HG02943 (cell line): ENCODE measurements around the gene SPTLC2.
"Not testable (repeated sequence)": the region's sequence is repeated elsewhere in the genome, so short reads cannot be mapped to it uniquely, and the experiment has no call there.

Source experiments
- ATAC-seq: cut with Tn5 transposase; IDR thresholded peaks from one replicate; pipeline ENCODE4 v1.9.1; 2021; ENCODE audit warnings: mild to moderate bottlenecking, low read depth, moderate library complexity; ENCODE audit not compliant: unreplicated experiment

Gene SPTLC2

GRCh38 chr14:77554816-77555599 lies 61.4 kb downstream of the SPTLC2 start:
- no peak for ATAC-seq

- ATAC-seq = no peak
Observed at GRCh38 chr14:77554207-77554606, 62.2 kb downstream of the SPTLC2 start.

GRCh38 chr14:77549451-77549850 lies 67.0 kb downstream of the SPTLC2 start:
- ATAC-seq = no peak

GRCh38 chr14:77547512-77548180 lies 68.8 kb downstream of the SPTLC2 start:
- no peak for ATAC-seq

GRCh38 chr14:77545171-77545570 lies 71.3 kb downstream of the SPTLC2 start:
- ATAC-seq = not testable (repeated sequence)

GRCh38 chr14:77544571-77544970 lies 71.9 kb downstream of the SPTLC2 start:
- no peak for ATAC-seq

- ATAC-seq = no peak
Observed at GRCh38 chr14:77543637-77544334, 72.7 kb downstream of the SPTLC2 start.

- ATAC-seq = no peak
Observed at GRCh38 chr14:77543240-77543551, 73.2 kb downstream of the SPTLC2 start.

GRCh38 chr14:77542421-77543239 lies 73.8 kb downstream of the SPTLC2 start:
- no peak for ATAC-seq

- ATAC-seq = no peak
Observed at GRCh38 chr14:77541905-77542304, 74.5 kb downstream of the SPTLC2 start.

- ATAC-seq = not testable (repeated sequence)
Observed at GRCh38 chr14:77536951-77537350, 79.5 kb downstream of the SPTLC2 start.

- no peak for ATAC-seq
Observed at GRCh38 chr14:77531071-77531470, 85.4 kb downstream of the SPTLC2 start.

GRCh38 chr14:77529963-77530362 lies 86.5 kb downstream of the SPTLC2 start:
- no peak for ATAC-seq

- no peak for ATAC-seq
Observed at GRCh38 chr14:77529213-77529612, 87.2 kb downstream of the SPTLC2 start.

GRCh38 chr14:77528701-77529100 lies 87.7 kb downstream of the SPTLC2 start:
- not testable (repeated sequence) for ATAC-seq

- ATAC-seq = no peak
Observed at GRCh38 chr14:77526266-77526665, 90.2 kb downstream of the SPTLC2 start.

- ATAC-seq = no peak
Observed at GRCh38 chr14:77524536-77524935, 91.9 kb downstream of the SPTLC2 start.

- ATAC-seq = no peak
Observed at GRCh38 chr14:77523109-77523508, 93.3 kb downstream of the SPTLC2 start.

- ATAC-seq = no peak
Observed at GRCh38 chr14:77520555-77520954, 95.9 kb downstream of the SPTLC2 start.

- no peak for ATAC-seq
Observed at GRCh38 chr14:77516126-77516525, 100.3 kb downstream of the SPTLC2 start.
